DND-41 (cell line): ENCODE measurements around the gene TERF2IP.

Experiments
- ATAC-seq: fragments of 200-7000 bp; cut with Tn5 transposase; 3 replicates; pipeline ENCODE4 v1.9.1; 2021; ENCODE audit warnings: low read depth; ENCODE audit not compliant: insufficient read depth
- DNase-seq: peaks from one replicate; pipeline ENCODE4 v3.0.0-alpha.2; 2020
- H2AFZ ChIP-seq: 2 replicates; pipeline ENCODE4 v1.6.0; 2012; ENCODE audit warnings: low read depth, low read length
- H3K27ac ChIP-seq: 2 replicates; pipeline ENCODE4 v1.5.1; 2012; ENCODE audit warnings: low read length, inconsistent platforms
- H3K27me3 ChIP-seq: fragments of 200-600 bp; sonication (generic); 2 replicates; pipeline ENCODE4 v1.6.0; 2012; ENCODE audit warnings: low read length, mild to moderate bottlenecking, inconsistent platforms; ENCODE audit not compliant: insufficient read depth, poor library complexity
- H3K36me3 ChIP-seq: 2 replicates; pipeline ENCODE4 v1.5.1; 2012; ENCODE audit warnings: low read length, inconsistent platforms; ENCODE audit not compliant: insufficient read depth
- H3K4me1 ChIP-seq: 2 replicates; pipeline ENCODE4 v1.5.1; 2012; ENCODE audit warnings: mild to moderate bottlenecking, low read length; ENCODE audit not compliant: insufficient read depth
- H3K4me2 ChIP-seq: 2 replicates; pipeline ENCODE4 v1.6.0; 2012; ENCODE audit warnings: mild to moderate bottlenecking, moderate library complexity, low read length, inconsistent platforms; ENCODE audit not compliant: insufficient read depth
- H3K4me3 ChIP-seq, 2 experiments: fragments of 200-600 bp in 1 of 2; shearing (Covaris generic) in 1 of 2; 2 replicates each; pipeline ENCODE4 v1.5.1; 2012 to 2016; ENCODE audit warnings: inconsistent platforms in 2 of 2, low read length in 2 of 2, mild to moderate bottlenecking in 2 of 2, low read depth in 1 of 2, moderate library complexity in 1 of 2
- H3K79me2 ChIP-seq: 2 replicates; pipeline ENCODE4 v1.6.0; 2012; ENCODE audit warnings: low read length, inconsistent platforms; ENCODE audit not compliant: insufficient read depth
- H3K9ac ChIP-seq: 2 replicates; pipeline ENCODE4 v1.6.0; 2012; ENCODE audit warnings: low read depth, mild to moderate bottlenecking, inconsistent platforms, low read length, moderate library complexity
- H3K9me3 ChIP-seq: 2 replicates; pipeline ENCODE4 v1.5.1; 2012; ENCODE audit warnings: low read length, moderate library complexity, mild to moderate bottlenecking, inconsistent platforms; ENCODE audit not compliant: insufficient read depth, severe bottlenecking
- H4K20me1 ChIP-seq: 2 replicates; pipeline ENCODE4 v1.6.0; 2012; ENCODE audit warnings: low read length; ENCODE audit not compliant: insufficient read depth
- CTCF ChIP-seq: IDR thresholded peaks from 2 replicates; pipeline ENCODE4 v1.5.1; 2012; ENCODE audit warnings: borderline replicate concordance, low read length, moderate library complexity, mild to moderate bottlenecking; ENCODE audit not compliant: poor library complexity, severe bottlenecking; ENCODE audit errors: extremely low read depth
- EZH2 ChIP-seq: IDR thresholded peaks from 3 replicates; pipeline ENCODE4 v1.6.1; 2012; ENCODE audit warnings: borderline replicate concordance, low read depth, mild to moderate bottlenecking, moderate library complexity, low read length, inconsistent platforms; ENCODE audit not compliant: severe bottlenecking

The TERF2IP gene

GRCh38 chr16:75701361-75701760, 53.8 kb downstream of the TERF2IP start, which contains the start of gene DUXB:
TSS of gene DUXB (minus strand) at chr16:75701461. CDS start at chr16:75701418, 43 bp downstream.
- no peak within 1 kb of the TSS for H3K4me3 ChIP-seq
- no peak for TF ChIP-seq CTCF
- no peak for TF ChIP-seq EZH2
- H3K4me1 ChIP-seq = no peaks in the 10 kb centered on the region
- no peak within 1 kb of the TSS for H2AFZ ChIP-seq
- H3K4me2 ChIP-seq = no peak within 1 kb of the TSS
- no peaks in the 10 kb centered on the region for H4K20me1 ChIP-seq
- no peaks in the 10 kb centered on the region for H3K79me2 ChIP-seq
- no peaks in the 10 kb centered on the region for H3K9me3 ChIP-seq
- H3K27me3 ChIP-seq = no peaks in the 10 kb centered on the region
- no peak within 1 kb of the TSS for H3K27ac ChIP-seq
- ATAC-seq = no peak
- no peaks in the 10 kb centered on the region for H3K36me3 ChIP-seq
- no peak for DNase-seq
- no peak within 1 kb of the TSS for H3K9ac ChIP-seq

- Histone ChIP-seq H3K27ac (no peak overlapping the region), H3K79me2 (no peaks in the 10 kb centered on the region), H3K27me3 (no peaks in the 10 kb centered on the region), H3K4me2 (no peak overlapping the region), H3K4me1 (no peaks in the 10 kb centered on the region), H3K9me3 (no peaks in the 10 kb centered on the region), H3K9ac (no peak overlapping the region), H3K4me3 (no peak overlapping the region), H2AFZ (no peak overlapping the region), H3K36me3 (no peaks in the 10 kb centered on the region), H4K20me1 (no peaks in the 10 kb centered on the region)
- ATAC-seq = no peak
- no peak for DNase-seq
- no peak for TF ChIP-seq CTCF
- TF ChIP-seq EZH2 = no peak
Measured at GRCh38 chr16:75702242-75702641, 54.7 kb downstream of the TERF2IP start.

GRCh38 chr16:75703306-75703705, 55.7 kb downstream of the TERF2IP start:
- Histone ChIP-seq H2AFZ (no peak overlapping the region), H3K79me2 (no peaks in the 10 kb centered on the region), H4K20me1 (no peaks in the 10 kb centered on the region), H3K27me3 (no peaks in the 10 kb centered on the region), H3K36me3 (no peaks in the 10 kb centered on the region), H3K9ac (no peak overlapping the region), H3K9me3 (no peaks in the 10 kb centered on the region), H3K27ac (no peak overlapping the region), H3K4me1 (no peaks in the 10 kb centered on the region), H3K4me3 (no peak overlapping the region), H3K4me2 (no peak overlapping the region)
- DNase-seq = no peak
- TF ChIP-seq EZH2 = no peak
- no peak for TF ChIP-seq CTCF
- no peak for ATAC-seq
